ENCODE measurements around the gene STX2. TPM values are rescaled to one million over a fixed set of nuclear protein-coding genes. Genes with fewer than 3 reads are reported as not detected.
A peak's percentile ranks its signal among the peaks of the same experiment; 100 is the strongest.

The STX2 gene
- total RNA-seq, 1 donor from 2014 or later: 14.0 TPM

GRCh38 chr12:130879781-130880389 lies 40.8 kb upstream of the STX2 start:
- Mint-ChIP-seq H3K27ac (no peak overlapping the region), H3K4me3 (no peak overlapping the region)
- TF ChIP-seq CTCF (IDR thresholded peaks at IDR 0.05; ENCODE audit: unreplicated experiment): no peak

GRCh38 chr12:130879212-130879686 lies 40.2 kb upstream of the STX2 start:
- no peak for DNase-seq (ENCODE audit: low spot score in 2 of 2, unreplicated experiment in 2 of 2)
- Mint-ChIP-seq H3K27ac (no peak overlapping the region), H3K27me3 (ENCODE audit: low read depth) (peaks cover 3% of the 10 kb centered on the region), H3K4me3 (no peak overlapping the region), H3K9me3 (no peaks in the 10 kb centered on the region), H3K36me3 (peaks cover 18% of the 10 kb centered on the region), H3K4me1 (peaks cover 20% of the 10 kb centered on the region)
- TF ChIP-seq CTCF (IDR thresholded peaks at IDR 0.05; ENCODE audit: unreplicated experiment): no peak

More at GRCh38 chr12:130879781-130880389, 40.8 kb upstream of the STX2 start:
- Mint-ChIP-seq H3K27me3 (ENCODE audit: low read depth) (peaks cover 3% of the 10 kb centered on the region), H3K9me3 (no peaks in the 10 kb centered on the region), H3K36me3 (peaks cover 12% of the 10 kb centered on the region), H3K4me1 (peaks cover 13% of the 10 kb centered on the region)
- DNase-seq (ENCODE audit: low spot score in 2 of 2, unreplicated experiment in 2 of 2): no peak

GRCh38 chr12:130878193-130879185 lies 39.4 kb upstream of the STX2 start:
- DNase-seq (ENCODE audit: low spot score in 2 of 2, unreplicated experiment in 2 of 2): no peak
- no peak overlapping the region for H3K4me3 Mint-ChIP-seq
- H3K9me3 Mint-ChIP-seq: no peaks in the 10 kb centered on the region
- peaks cover 23% of the 10 kb centered on the region for H3K36me3 Mint-ChIP-seq
- no peak for TF ChIP-seq CTCF (IDR thresholded peaks at IDR 0.05; ENCODE audit: unreplicated experiment)
- H3K27ac Mint-ChIP-seq: no peak overlapping the region
- H3K27me3 Mint-ChIP-seq (ENCODE audit: low read depth): peaks cover 3% of the 10 kb centered on the region
- peaks cover 27% of the 10 kb centered on the region for H3K4me1 Mint-ChIP-seq

DNA sequence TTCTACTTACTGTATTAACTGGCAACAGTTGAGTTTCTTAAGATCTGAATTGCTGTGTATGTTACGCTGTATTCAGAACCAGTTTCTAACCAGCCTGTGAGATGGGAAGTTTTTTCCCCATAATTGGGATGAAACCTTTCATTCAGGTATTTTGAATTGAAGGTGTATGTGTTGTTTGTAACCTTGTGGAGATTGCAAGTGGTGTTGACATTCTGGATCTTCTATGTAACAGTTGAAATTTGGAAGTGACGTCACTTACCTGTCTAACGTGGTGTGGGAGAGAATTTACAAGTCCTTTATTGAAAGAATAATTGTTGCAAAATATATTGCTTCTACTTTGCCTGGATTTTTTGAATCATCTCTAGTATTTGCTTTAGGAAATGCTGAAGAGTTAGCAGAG lies 38.3 kb upstream of the STX2 start:
- no peak for DNase-seq (ENCODE audit: low spot score in 2 of 2, unreplicated experiment in 2 of 2)
- no peak overlapping the region for H3K4me3 Mint-ChIP-seq
- H3K9me3 Mint-ChIP-seq: no peaks in the 10 kb centered on the region
- peaks cover 37% of the 10 kb centered on the region for H3K4me1 Mint-ChIP-seq
- TF ChIP-seq CTCF (IDR thresholded peaks at IDR 0.05; ENCODE audit: unreplicated experiment): no peak
- peak overlapping the region; percentile 22 for H3K27ac Mint-ChIP-seq
- H3K36me3 Mint-ChIP-seq: peaks cover 29% of the 10 kb centered on the region
- H3K27me3 Mint-ChIP-seq (ENCODE audit: low read depth): peaks cover 3% of the 10 kb centered on the region

- peaks cover 37% of the 10 kb centered on the region for H3K4me1 Mint-ChIP-seq
- peak overlapping the region; percentile 73 for H3K27ac Mint-ChIP-seq
- H3K4me3 Mint-ChIP-seq: no peak overlapping the region
- no peak for DNase-seq (ENCODE audit: low spot score in 2 of 2, unreplicated experiment in 2 of 2)
- no peaks in the 10 kb centered on the region for H3K9me3 Mint-ChIP-seq
- H3K27me3 Mint-ChIP-seq (ENCODE audit: low read depth): peaks cover 3% of the 10 kb centered on the region
- no peak for TF ChIP-seq CTCF (IDR thresholded peaks at IDR 0.05; ENCODE audit: unreplicated experiment)
- H3K36me3 Mint-ChIP-seq: peaks cover 29% of the 10 kb centered on the region
These were observed 37.7 kb upstream of the STX2 start for GRCh38 chr12:130876758-130877157.
